ENCODE data around the gene NME3. TPM values are rescaled to one million over a fixed set of nuclear protein-coding genes. Genes with fewer than 3 reads are reported as not detected.

The NME3 gene
- total RNA-seq, 1 experiment from 2014 or later, result 103 TPM

DNA sequence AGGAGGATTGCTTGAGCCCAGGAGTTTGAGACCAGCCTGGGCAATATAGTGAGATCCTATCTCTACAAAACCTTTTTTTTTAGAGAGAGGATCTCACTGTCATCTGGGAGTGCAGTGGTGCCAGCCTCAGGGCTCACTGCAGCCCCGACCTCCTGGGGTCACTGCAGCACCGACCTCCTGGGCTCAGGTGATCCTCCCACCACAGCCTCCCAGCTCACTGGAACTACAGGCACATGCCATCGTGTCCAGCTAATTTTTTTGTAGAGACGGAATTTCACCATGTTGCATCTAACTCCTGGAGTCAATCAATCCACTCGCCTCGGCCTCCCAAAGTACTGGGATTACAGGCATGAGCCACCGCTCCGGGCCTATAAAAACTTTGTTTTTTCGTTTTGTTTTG lies 50.0 kb downstream of the NME3 start:
- CTCF ChIA-PET, result no interaction called here
- peaks cover 70% of the 10 kb centered on the region for H3K79me2 ChIP-seq (ENCODE audit: insufficient read depth, low read length)
- no peak overlapping the region for H2AFZ ChIP-seq (ENCODE audit: low read depth, low read length, poor library complexity, severe bottlenecking)
- RAD21 ChIA-PET (ENCODE audit: low non-redundant PET in 1 of 2, low total read pairs in 2 of 2, uncharacterized antibody in 2 of 2, unreplicated experiment in 2 of 2), result no interaction called here
- ATAC-seq (no peak; the same call in 1 of the 2 replicates), DNase-seq (ENCODE audit: low read depth, low spot score) (no peak)
- peak overlapping the region in 1 of 2 experiments; percentile 16; a peak in 2 of 4 replicates for H3K4me3 ChIP-seq (replicated peaks in 1 of 2; ENCODE audit: low read depth in 1 of 2, low read length in 2 of 2)
- BruUV-seq (replicated peaks), result no TSS peak
- POLR2A ChIA-PET, result interaction anchor here (0.6 to 1.4 kb wide), 2 partner anchors 16 to 43 kb away, joined by 3 read pairs; partner anchors contain the start of gene JPT2
- H3K4me2 ChIP-seq (ENCODE audit: low read length), result peak overlapping the region; percentile 59
- no peaks in the 10 kb centered on the region for H3K9me2 ChIP-seq (ENCODE audit: insufficient read depth)
- TF ChIP-seq YY1 (IDR thresholded peaks at IDR 0.05; ENCODE audit: extremely low read depth, insufficient replicate concordance, low read depth, low read length) (no peak), EZH2 (IDR thresholded peaks at IDR 0.05) (no peak), EZH2phosphoT487 (IDR thresholded peaks at IDR 0.05; ENCODE audit: borderline replicate concordance) (no peak), ELF1 (IDR thresholded peaks at IDR 0.05; ENCODE audit: borderline replicate concordance, low read depth) (no peak), FOSL1 (IDR thresholded peaks at IDR 0.05; ENCODE audit: low read depth) (no peak), ZNF274 (IDR thresholded peaks at IDR 0.05; ENCODE audit: low read depth, low read length) (no peak), JUND (IDR thresholded peaks at IDR 0.05) (no peak), SIN3A (IDR thresholded peaks at IDR 0.05; ENCODE audit: low read depth) (no peak), ZFX (IDR thresholded peaks at IDR 0.05) (no peak), SRF (IDR thresholded peaks at IDR 0.05; ENCODE audit: low read depth) (no peak), EGR1 (IDR thresholded peaks at IDR 0.05; ENCODE audit: low read depth) (no peak), CBX3 (IDR thresholded peaks at IDR 0.05; ENCODE audit: low read depth) (no peak), POLR2AphosphoS5 (IDR thresholded peaks at IDR 0.05; ENCODE audit: low read depth, low read length) (no peak), RAD21 (IDR thresholded peaks at IDR 0.05; ENCODE audit: low read depth) (no peak), TCF7L2 (IDR thresholded peaks at IDR 0.05; ENCODE audit: borderline replicate concordance, extremely low read depth, insufficient read depth, insufficient read length) (no peak)
- TF ChIP-seq, protein P1, sequence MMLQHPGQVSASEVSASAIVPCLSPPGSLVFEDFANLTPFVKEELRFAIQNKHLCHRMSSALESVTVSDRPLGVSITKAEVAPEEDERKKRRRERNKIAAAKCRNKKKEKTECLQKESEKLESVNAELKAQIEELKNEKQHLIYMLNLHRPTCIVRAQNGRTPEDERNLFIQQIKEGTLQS (IDR thresholded peaks at IDR 0.05), result no peak
- TF ChIP-seq, protein P2, sequence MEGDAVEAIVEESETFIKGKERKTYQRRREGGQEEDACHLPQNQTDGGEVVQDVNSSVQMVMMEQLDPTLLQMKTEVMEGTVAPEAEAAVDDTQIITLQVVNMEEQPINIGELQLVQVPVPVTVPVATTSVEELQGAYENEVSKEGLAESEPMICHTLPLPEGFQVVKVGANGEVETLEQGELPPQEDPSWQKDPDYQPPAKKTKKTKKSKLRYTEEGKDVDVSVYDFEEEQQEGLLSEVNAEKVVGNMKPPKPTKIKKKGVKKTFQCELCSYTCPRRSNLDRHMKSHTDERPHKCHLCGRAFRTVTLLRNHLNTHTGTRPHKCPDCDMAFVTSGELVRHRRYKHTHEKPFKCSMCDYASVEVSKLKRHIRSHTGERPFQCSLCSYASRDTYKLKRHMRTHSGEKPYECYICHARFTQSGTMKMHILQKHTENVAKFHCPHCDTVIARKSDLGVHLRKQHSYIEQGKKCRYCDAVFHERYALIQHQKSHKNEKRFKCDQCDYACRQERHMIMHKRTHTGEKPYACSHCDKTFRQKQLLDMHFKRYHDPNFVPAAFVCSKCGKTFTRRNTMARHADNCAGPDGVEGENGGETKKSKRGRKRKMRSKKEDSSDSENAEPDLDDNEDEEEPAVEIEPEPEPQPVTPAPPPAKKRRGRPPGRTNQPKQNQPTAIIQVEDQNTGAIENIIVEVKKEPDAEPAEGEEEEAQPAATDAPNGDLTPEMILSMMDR (IDR thresholded peaks at IDR 0.05 in 2 of 3, conservative IDR thresholded peaks at IDR 0.05 in 1 of 3; ENCODE audit: borderline replicate concordance in 1 of 3, insufficient read depth in 1 of 3, low read depth in 2 of 3, low read length in 2 of 3), result no peak
- TF ChIP-seq, protein P3, sequence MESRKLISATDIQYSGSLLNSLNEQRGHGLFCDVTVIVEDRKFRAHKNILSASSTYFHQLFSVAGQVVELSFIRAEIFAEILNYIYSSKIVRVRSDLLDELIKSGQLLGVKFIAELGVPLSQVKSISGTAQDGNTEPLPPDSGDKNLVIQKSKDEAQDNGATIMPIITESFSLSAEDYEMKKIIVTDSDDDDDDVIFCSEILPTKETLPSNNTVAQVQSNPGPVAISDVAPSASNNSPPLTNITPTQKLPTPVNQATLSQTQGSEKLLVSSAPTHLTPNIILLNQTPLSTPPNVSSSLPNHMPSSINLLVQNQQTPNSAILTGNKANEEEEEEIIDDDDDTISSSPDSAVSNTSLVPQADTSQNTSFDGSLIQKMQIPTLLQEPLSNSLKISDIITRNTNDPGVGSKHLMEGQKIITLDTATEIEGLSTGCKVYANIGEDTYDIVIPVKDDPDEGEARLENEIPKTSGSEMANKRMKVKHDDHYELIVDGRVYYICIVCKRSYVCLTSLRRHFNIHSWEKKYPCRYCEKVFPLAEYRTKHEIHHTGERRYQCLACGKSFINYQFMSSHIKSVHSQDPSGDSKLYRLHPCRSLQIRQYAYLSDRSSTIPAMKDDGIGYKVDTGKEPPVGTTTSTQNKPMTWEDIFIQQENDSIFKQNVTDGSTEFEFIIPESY (IDR thresholded peaks at IDR 0.05; ENCODE audit: extremely low read depth, insufficient replicate concordance, low read length), result no peak
- peaks cover 61 to 75% of the 10 kb centered on the region in 2 experiments for H3K4me1 ChIP-seq (ENCODE audit: control insufficient read depth in 1 of 2, insufficient read depth in 2 of 2, low read length in 2 of 2)
- H3K27me3 ChIP-seq (ENCODE audit: insufficient read depth, low read length), result no peaks in the 10 kb centered on the region
- intact Hi-C loops (cut with micrococcal nuclease), result loop anchor here (1.0 kb wide), 1 partner anchor 43 kb away; the partner anchor contains the start of gene JPT2
- no peaks in the 10 kb centered on the region for H3K9me3 ChIP-seq (ENCODE audit: control insufficient read depth in 1 of 2, insufficient read depth in 1 of 2, low read depth in 1 of 2, low read length in 2 of 2)
- H3K27ac ChIP-seq (ENCODE audit: low read depth, low read length), result peak overlapping the region; percentile 70
- peaks cover 0 to 4% of the 10 kb centered on the region in 2 experiments; a peak in 2 of 4 replicates for H3K36me3 ChIP-seq (ENCODE audit: control insufficient read depth in 1 of 2, insufficient read depth in 2 of 2, low read length in 2 of 2)
- H3K9ac ChIP-seq (ENCODE audit: low read length), result peak overlapping the region; percentile 40
- no peaks in the 10 kb centered on the region; the same call in 1 of the 2 replicates for H4K20me1 ChIP-seq (ENCODE audit: insufficient read depth)
